SH-SY5Y (cell line): Measurements from ENCODE around the gene ADM2.

Experiments used
- GATA2 ChIP-seq: IDR thresholded peaks from 2 replicates; pipeline ENCODE4 v1.6.1; 2011; ENCODE audit warnings: mild to moderate bottlenecking, low read depth, low read length
- GATA3 ChIP-seq: IDR thresholded peaks from 2 replicates; pipeline ENCODE4 v1.6.1; 2011; ENCODE audit warnings: low read depth, mild to moderate bottlenecking, low read length, moderate library complexity

The ADM2 gene

DNA sequence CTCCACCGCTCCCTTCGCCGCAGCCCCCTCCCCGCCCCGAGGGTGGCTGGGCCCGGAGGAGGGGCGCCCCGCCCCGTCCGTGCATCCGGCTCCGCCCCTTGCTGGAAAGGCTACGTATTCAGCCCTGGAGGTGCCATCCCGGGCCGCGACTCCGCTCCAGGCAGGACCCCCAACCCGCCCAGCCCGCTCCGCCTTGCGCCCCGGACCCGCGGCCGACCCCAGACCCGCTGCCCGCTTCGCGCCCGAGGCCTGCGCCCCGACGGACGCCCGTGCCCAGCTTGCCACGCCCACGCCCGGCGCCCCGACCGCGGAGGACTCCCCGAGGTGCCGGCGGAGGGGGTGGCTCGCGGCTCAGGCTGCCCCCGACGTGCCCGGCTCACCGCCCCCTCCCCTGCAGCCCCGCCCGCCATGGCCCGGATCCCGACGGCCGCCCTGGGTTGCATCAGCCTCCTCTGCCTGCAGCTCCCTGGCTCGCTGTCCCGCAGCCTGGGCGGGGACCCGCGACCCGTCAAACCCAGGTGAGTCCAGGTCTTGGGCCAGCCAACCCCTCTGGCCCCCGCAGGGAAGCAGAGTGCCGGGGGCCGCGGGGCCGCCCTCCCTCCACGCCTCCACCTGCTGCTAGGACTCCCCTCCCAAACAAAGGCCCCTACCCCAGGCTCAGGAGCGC lies at the start of gene ADM2:
Gene ADM2 (plus strand): TSS at position 104 of the 667 bp plus-strand sequence. CDS start 305 bp downstream, at position 409.
- TF ChIP-seq GATA2, result no peak
- TF ChIP-seq GATA3, result no peak

DNA sequence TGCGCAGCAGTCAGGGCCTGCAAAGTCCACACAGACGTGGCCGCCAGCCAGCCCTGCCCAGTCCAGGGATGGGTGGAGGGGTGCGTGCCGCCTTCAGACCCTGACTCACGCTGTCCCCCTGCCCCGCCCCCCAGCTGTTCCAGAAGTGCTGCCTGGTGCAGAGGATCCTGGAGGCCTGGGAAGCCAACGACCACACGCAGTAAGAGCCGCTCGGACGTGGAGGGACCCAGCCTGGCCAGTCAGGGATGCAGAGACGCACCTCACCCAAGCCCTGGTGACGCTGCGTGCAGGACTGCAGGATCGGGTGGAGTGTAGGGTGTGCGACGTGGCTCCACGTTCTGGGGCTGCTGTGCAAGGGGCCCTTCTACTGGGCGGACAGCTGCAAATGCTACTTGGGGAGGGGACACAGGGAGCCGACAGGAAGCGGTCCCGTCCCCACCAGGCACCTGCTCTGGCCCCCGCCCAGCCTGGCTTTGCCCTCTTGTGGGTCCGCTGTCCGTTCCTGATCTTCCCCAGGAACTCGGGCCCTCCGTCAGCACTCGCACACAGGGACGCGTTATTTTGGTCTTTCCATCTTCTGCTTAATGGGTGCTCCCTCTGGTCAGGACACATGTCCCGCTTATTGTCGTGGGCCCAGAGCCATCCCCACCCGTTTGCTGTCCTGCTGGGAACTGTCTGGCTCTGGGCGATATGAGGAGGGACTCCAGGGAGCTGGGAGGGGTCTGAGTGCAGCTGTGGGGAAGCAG lies 49.0 kb upstream of the ADM2 start:
- TF ChIP-seq GATA2, result no peak
- no peak for TF ChIP-seq GATA3

GRCh38 chr22:50434849-50435248 lies 46.5 kb upstream of the ADM2 start:
- TF ChIP-seq GATA3 (no peak), GATA2 (no peak)

GRCh38 chr22:50435291-50436014 lies 45.9 kb upstream of the ADM2 start:
- no peak for TF ChIP-seq GATA2
- TF ChIP-seq GATA3, result no peak

DNA sequence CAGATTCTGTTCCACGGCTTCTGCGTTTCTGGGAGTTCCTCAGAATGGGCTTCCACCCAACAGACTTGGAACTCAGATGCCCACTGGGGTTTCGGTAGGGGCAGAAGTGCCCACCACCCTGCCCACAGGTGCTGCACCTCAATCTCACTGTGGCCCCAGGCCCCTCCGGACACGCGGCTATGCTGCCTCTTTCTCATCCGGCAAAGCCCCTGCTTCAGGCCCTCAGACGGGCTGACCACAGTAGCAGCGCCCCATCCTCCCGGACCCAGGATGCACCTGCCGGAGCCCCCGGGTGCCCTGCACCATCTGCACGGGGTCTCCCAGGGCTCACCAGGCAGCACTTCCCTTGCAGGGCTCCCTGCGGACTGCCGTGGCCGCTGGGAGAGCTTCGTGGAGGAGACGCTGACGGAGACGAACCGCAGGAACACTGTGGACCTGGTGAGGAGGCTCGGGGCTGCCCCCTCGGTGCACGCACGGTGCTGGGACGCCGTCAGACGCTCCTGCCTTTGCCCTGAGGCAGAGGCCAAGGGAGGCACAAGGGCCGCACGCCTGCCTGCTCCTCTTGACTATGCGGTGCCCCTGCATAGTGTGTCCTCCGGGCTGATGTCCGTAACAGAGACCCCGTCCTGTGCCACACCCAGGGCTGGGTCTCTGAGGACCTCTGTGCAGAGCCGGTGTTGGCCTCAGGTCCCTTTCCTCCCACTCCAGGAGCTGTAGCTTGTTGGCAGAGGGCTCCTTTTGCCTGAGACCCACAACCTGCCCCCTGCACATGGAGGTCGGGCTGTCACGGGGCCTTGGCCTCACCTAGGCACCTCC lies 45.1 kb upstream of the ADM2 start:
- TF ChIP-seq GATA3 (no peak), GATA2 (no peak)

- no peak for TF ChIP-seq GATA2
- no peak for TF ChIP-seq GATA3
Measured at GRCh38 chr22:50436841-50437341, 44.5 kb upstream of the ADM2 start.

GRCh38 chr22:50437511-50438304 lies 43.6 kb upstream of the ADM2 start:
- TF ChIP-seq GATA2 (no peak), GATA3 (no peak)

DNA sequence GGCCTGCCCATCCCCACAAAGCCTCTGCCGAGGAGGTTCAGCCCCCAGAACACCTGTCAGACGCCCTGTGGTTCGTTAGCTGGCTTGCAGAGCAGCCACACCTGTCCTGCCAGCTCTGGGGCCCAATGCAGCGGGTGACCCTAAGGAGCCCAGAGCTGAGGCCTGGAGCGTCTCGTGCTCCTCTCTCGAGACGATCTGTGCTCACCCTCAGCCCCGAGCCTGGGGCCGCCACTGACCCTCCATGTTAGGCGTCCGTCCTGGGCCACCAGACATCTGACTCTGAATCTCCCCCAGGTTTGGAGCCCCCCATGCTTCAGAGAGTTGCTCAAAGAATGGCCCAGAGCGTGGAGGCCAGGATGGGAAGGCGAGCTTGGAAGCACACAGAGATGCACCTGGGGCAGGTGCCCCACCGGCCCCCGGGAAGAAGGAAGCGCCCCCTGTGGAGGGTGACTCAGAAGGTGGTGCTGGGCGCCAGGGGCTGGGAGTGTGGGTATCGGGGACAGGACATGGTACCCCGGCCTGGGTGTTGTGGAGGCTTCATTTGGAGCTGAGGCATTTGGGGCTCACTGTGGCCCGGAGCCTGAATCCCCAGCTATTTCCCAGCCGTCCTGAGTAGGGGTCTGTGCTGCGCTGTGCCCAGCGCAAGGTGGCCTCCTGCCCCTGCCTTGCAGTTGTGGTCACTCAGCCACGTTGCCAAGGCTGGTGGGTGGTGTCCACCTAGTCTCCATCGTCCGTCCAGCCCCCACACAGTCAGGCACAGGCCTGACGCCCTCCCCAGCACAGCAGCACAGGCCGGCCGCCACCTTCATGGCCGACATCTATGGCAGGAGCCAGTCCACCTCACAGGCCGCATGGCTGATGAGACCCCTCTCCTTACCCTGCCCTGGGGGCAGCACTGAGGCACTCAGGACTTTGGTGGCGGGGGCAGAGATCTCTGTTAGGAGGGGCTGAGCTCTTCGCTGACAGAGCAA lies 42.8 kb upstream of the ADM2 start:
- no peak for TF ChIP-seq GATA2
- TF ChIP-seq GATA3, result no peak

- no peak for TF ChIP-seq GATA2
- TF ChIP-seq GATA3, result no peak
Measured at GRCh38 chr22:50439314-50439870, 42.0 kb upstream of the ADM2 start.

GRCh38 chr22:50439871-50440331 lies 41.4 kb upstream of the ADM2 start:
- TF ChIP-seq GATA2, result no peak
- TF ChIP-seq GATA3, result no peak

- TF ChIP-seq GATA2 (no peak), GATA3 (no peak)
Measured at GRCh38 chr22:50440544-50441249, 40.6 kb upstream of the ADM2 start.
